ENCODE results near the gene ZNF74. TPM values are rescaled to one million over a fixed set of nuclear protein-coding genes. Genes with fewer than 3 reads are reported as not detected.

The ZNF74 gene
- total RNA-seq, 1 experiment from 2014 or later: 34.3 TPM

- Histone ChIP-seq H3K79me2 (ENCODE audit: insufficient read depth, low read length) (no peaks in the 10 kb centered on the region), H4K8ac (replicated peaks; ENCODE audit: insufficient read length, low read depth, low read length) (no peak overlapping the region), H3K4me1 (ENCODE audit: insufficient read depth, low read length) (no peaks in the 10 kb centered on the region), H3K23ac (ENCODE audit: insufficient read length, low read depth, low read length) (no peak overlapping the region), H4K20me1 (ENCODE audit: control insufficient read depth, insufficient read depth, insufficient read length) (no peaks in the 10 kb centered on the region), H3K79me1 (ENCODE audit: insufficient read depth, low read depth, low read length, poor library complexity, severe bottlenecking) (no peaks in the 10 kb centered on the region), H3K18ac (ENCODE audit: insufficient read length, low read depth, low read length) (peak overlapping the region; percentile 47), H2BK120ac (ENCODE audit: low read depth, low read length, poor library complexity, severe bottlenecking) (no peak overlapping the region), H3K27me3 (ENCODE audit: insufficient read depth, low read length) (no peaks in the 10 kb centered on the region), H3K56ac (ENCODE audit: insufficient read length, low read depth, low read length) (no peak overlapping the region), H2BK15ac (ENCODE audit: low read depth, low read length) (no peak overlapping the region), H3K9me3 (ENCODE audit: control insufficient read depth, low read depth, low read length) (no peaks in the 10 kb centered on the region), H4K91ac (ENCODE audit: insufficient read length, low read depth, low read length) (no peak overlapping the region), H3K27ac (ENCODE audit: insufficient read length, low read depth, low read length) (no peak overlapping the region), H2AFZ (ENCODE audit: low read length) (no peak overlapping the region), H3T11ph (ENCODE audit: low read length) (no peak overlapping the region), H3K4me2 (ENCODE audit: insufficient read depth, insufficient read length, low read length) (peak overlapping the region; percentile 28), H2AK5ac (ENCODE audit: insufficient read length, low read length) (no peak overlapping the region), H3K23me2 (ENCODE audit: insufficient read length, low read depth, low read length, poor library complexity, severe bottlenecking) (peaks cover 4% of the 10 kb centered on the region), H3K9ac (ENCODE audit: extremely low read depth, insufficient read length, low read length) (no peak overlapping the region), H4K5ac (ENCODE audit: insufficient read length, low read depth, low read length) (no peak overlapping the region), H2BK5ac (ENCODE audit: insufficient read length, low read length) (no peak overlapping the region), H2BK12ac (ENCODE audit: insufficient read length, low read depth, low read length) (no peak overlapping the region), H3K14ac (ENCODE audit: insufficient read depth, low read length) (peak overlapping the region; percentile 72; the same call in 1 of the 2 replicates), H3K4ac (ENCODE audit: low read depth, low read length) (no peak overlapping the region), H2BK20ac (ENCODE audit: low read depth, low read length, poor library complexity, severe bottlenecking) (no peak overlapping the region)
- Mint-ChIP-seq H3K27ac (no peak overlapping the region), H3K9me3 (no peaks in the 10 kb centered on the region), H3K4me1 (no peaks in the 10 kb centered on the region; a peak in 1 of 4 replicates), H3K4me3 (peak overlapping the region; percentile 50 to 57; a peak in 4 of 5 replicates), H3K27me3 (ENCODE audit: low read depth) (peaks cover 13% of the 10 kb centered on the region), H3K36me3 (ENCODE audit: insufficient read depth in 1 of 3, low read depth in 3 of 3) (no peaks in the 10 kb centered on the region)
- peak; percentile 84 for DNase-seq
- no CpG with 5 or more reads among the region's 42 CpGs for WGBS (ENCODE audit: extremely low coverage, insufficient read length, low lambda C conversion rate)
- TF ChIP-seq CTCF (conservative IDR thresholded peaks at IDR 0.05): peak; percentile 93
Measured at GRCh38 chr22:20418211-20418788, 24.3 kb downstream of the ZNF74 start.

Data from H9 (cell line).